Measurements from ENCODE around the gene B3GALT6. TPM values are rescaled to one million over a fixed set of nuclear protein-coding genes. Genes with fewer than 3 reads are reported as not detected.

The B3GALT6 gene
- total and polyA plus RNA-seq, 9 donors: 7.0 to 21.9 (median 15.2) TPM

GRCh38 chr1:1255078-1255477 lies 23.0 kb downstream of the B3GALT6 start:
- intact Hi-C loops (cut with DNase I): no loop called here
- no peaks in the 10 kb centered on the region for H3K9me3 ChIP-seq
- 74 to 91% (median 83%) methylated on average over 26 of the region's 26 CpGs for WGBS, 3 donors
- no peaks in the 10 kb centered on the region for H3K4me1 ChIP-seq (ENCODE audit: insufficient read depth)
- no peaks in the 10 kb centered on the region for H3K27me3 ChIP-seq
- H3K27ac ChIP-seq: no peak overlapping the region
- peak in 1 of 5 donors; percentile 35 for DNase-seq
- H3K4me3 ChIP-seq: no peak overlapping the region
- TF ChIP-seq POLR2A (IDR thresholded peaks at IDR 0.05): no peak
- no peaks in the 10 kb centered on the region for H3K36me3 ChIP-seq

GRCh38 chr1:1255611-1256010 lies 23.6 kb downstream of the B3GALT6 start:
- Histone ChIP-seq H3K9me3 (no peaks in the 10 kb centered on the region), H3K27me3 (no peaks in the 10 kb centered on the region), H3K4me3 (no peak overlapping the region), H3K36me3 (no peaks in the 10 kb centered on the region), H3K4me1 (ENCODE audit: insufficient read depth) (no peaks in the 10 kb centered on the region), H3K27ac (no peak overlapping the region)
- no peak for DNase-seq
- intact Hi-C loops (cut with DNase I): no loop called here
- WGBS, 3 donors: 77 to 91% (median 83%) methylated on average over 10 of the region's 10 CpGs
- TF ChIP-seq EP300 (IDR thresholded peaks at IDR 0.05): no peak
- TF ChIP-seq CTCF (IDR thresholded peaks at IDR 0.05): no peak
- TF ChIP-seq POLR2A (IDR thresholded peaks at IDR 0.05): no peak

GRCh38 chr1:1256956-1257871 lies 25.2 kb downstream of the B3GALT6 start:
- DNase-seq: no peak
- intact Hi-C loops (cut with DNase I): no loop called here
- WGBS, 3 donors: 84 to 88% (median 85%) methylated on average over 31 of the region's 31 CpGs

GRCh38 chr1:1259119-1259488 lies 27.1 kb downstream of the B3GALT6 start:
- intact Hi-C loops (cut with DNase I): no loop called here
- H3K4me1 ChIP-seq (ENCODE audit: insufficient read depth): no peaks in the 10 kb centered on the region
- no peaks in the 10 kb centered on the region for H3K9me3 ChIP-seq
- peaks cover 4% of the 10 kb centered on the region for H3K36me3 ChIP-seq
- no peak overlapping the region for H3K4me3 ChIP-seq
- H3K27me3 ChIP-seq: no peaks in the 10 kb centered on the region
- TF ChIP-seq EP300 (IDR thresholded peaks at IDR 0.05) (no peak), CTCF (IDR thresholded peaks at IDR 0.05) (no peak), POLR2A (IDR thresholded peaks at IDR 0.05) (no peak)
- no peak for DNase-seq
- no peak overlapping the region for H3K27ac ChIP-seq
- WGBS, 3 donors: 91 to 95% (median 92%) methylated on average over 22 of the region's 22 CpGs

More at GRCh38 chr1:1256956-1257871, 25.2 kb downstream of the B3GALT6 start:
- Histone ChIP-seq H3K27me3 (no peaks in the 10 kb centered on the region), H3K9me3 (no peaks in the 10 kb centered on the region), H3K36me3 (no peaks in the 10 kb centered on the region), H3K4me1 (ENCODE audit: insufficient read depth) (no peaks in the 10 kb centered on the region), H3K27ac (no peak overlapping the region), H3K4me3 (no peak overlapping the region)
- TF ChIP-seq POLR2A (IDR thresholded peaks at IDR 0.05) (no peak), EP300 (IDR thresholded peaks at IDR 0.05) (no peak), CTCF (IDR thresholded peaks at IDR 0.05) (no peak)

GRCh38 chr1:1259540-1259939 lies 27.5 kb downstream of the B3GALT6 start:
- H3K36me3 ChIP-seq: peaks cover 4% of the 10 kb centered on the region
- H3K27ac ChIP-seq: no peak overlapping the region
- no peaks in the 10 kb centered on the region for H3K27me3 ChIP-seq
- no peak for TF ChIP-seq EP300 (IDR thresholded peaks at IDR 0.05)
- TF ChIP-seq CTCF (IDR thresholded peaks at IDR 0.05): no peak
- TF ChIP-seq POLR2A (IDR thresholded peaks at IDR 0.05): no peak
- H3K9me3 ChIP-seq: no peaks in the 10 kb centered on the region
- 92 to 93% (median 92%) methylated on average over 18 of the region's 18 CpGs for WGBS, 3 donors
- H3K4me3 ChIP-seq: no peak overlapping the region
- intact Hi-C loops (cut with DNase I): no loop called here
- H3K4me1 ChIP-seq (ENCODE audit: insufficient read depth): no peaks in the 10 kb centered on the region
- no peak for DNase-seq
